Measurements from ENCODE around the gene C12orf56.

DNA sequence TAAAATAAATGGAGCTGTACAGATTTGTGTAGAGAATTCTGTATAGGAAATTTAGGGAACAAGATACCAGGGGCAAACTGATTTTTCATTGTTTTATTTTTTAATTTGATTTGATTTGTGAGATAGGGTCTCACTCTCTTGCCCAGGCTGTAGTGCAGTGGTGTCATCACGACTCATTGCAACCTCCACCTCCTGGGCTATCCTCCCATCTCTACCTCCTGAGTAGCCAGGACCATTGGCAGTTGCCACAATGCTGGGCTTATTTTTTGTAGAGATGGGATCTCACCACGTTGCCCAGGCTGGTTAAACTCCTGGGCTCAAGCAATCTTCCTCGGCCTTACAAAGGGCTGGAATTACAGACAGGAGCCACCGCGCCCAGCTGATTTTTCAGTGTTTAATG is 43.4 kb upstream of the C12orf56 start:
- TF ChIP-seq POLR2A (IDR thresholded peaks at IDR 0.05) = no peak
- TF ChIP-seq, protein P1, sequence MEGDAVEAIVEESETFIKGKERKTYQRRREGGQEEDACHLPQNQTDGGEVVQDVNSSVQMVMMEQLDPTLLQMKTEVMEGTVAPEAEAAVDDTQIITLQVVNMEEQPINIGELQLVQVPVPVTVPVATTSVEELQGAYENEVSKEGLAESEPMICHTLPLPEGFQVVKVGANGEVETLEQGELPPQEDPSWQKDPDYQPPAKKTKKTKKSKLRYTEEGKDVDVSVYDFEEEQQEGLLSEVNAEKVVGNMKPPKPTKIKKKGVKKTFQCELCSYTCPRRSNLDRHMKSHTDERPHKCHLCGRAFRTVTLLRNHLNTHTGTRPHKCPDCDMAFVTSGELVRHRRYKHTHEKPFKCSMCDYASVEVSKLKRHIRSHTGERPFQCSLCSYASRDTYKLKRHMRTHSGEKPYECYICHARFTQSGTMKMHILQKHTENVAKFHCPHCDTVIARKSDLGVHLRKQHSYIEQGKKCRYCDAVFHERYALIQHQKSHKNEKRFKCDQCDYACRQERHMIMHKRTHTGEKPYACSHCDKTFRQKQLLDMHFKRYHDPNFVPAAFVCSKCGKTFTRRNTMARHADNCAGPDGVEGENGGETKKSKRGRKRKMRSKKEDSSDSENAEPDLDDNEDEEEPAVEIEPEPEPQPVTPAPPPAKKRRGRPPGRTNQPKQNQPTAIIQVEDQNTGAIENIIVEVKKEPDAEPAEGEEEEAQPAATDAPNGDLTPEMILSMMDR (IDR thresholded peaks at IDR 0.05) = no peak
